AG20443 (cell line): ENCODE data around the gene LMAN2L.
A peak's percentile ranks its signal among the peaks of the same experiment; 100 is the strongest.
"Not testable (repeated sequence)": the region's sequence is repeated elsewhere in the genome, so short reads cannot be mapped to it uniquely, and the experiment has no call there.

Experiments
- DNase-seq: peaks from one replicate; pipeline ENCODE4 v3.0.0; 2012; ENCODE audit warnings: low spot score, mixed read lengths

LMAN2L gene

GRCh38 chr2:96687711-96688640 lies 51.9 kb downstream of the LMAN2L start:
- DNase-seq = no peak

GRCh38 chr2:96687266-96687665 lies 52.6 kb downstream of the LMAN2L start:
- no peak for DNase-seq

GRCh38 chr2:96685577-96686459 lies 54.0 kb downstream of the LMAN2L start:
- DNase-seq = no peak

- DNase-seq = no peak
These were observed 54.8 kb downstream of the LMAN2L start for GRCh38 chr2:96684883-96685576.

- no peak for DNase-seq
These were observed 55.7 kb downstream of the LMAN2L start for GRCh38 chr2:96683972-96684820.

GRCh38 chr2:96683307-96683706 lies 56.6 kb downstream of the LMAN2L start:
- DNase-seq = no peak

- DNase-seq = no peak
These were observed 58.3 kb downstream of the LMAN2L start for GRCh38 chr2:96681540-96681939.

- no peak for DNase-seq
These were observed 59.2 kb downstream of the LMAN2L start for GRCh38 chr2:96680561-96681141.

- no peak for DNase-seq
These were observed 60.0 kb downstream of the LMAN2L start for GRCh38 chr2:96679848-96680247.

GRCh38 chr2:96669539-96670215 lies 70.2 kb downstream of the LMAN2L start:
- DNase-seq = no peak

GRCh38 chr2:96668771-96669170 lies 71.1 kb downstream of the LMAN2L start:
- DNase-seq = no peak

- not testable (repeated sequence) for DNase-seq
These were observed 74.1 kb downstream of the LMAN2L start for GRCh38 chr2:96665717-96666116.

GRCh38 chr2:96665083-96665569 lies 74.7 kb downstream of the LMAN2L start:
- DNase-seq = peak; percentile 96

- no peak for DNase-seq
These were observed 75.4 kb downstream of the LMAN2L start for GRCh38 chr2:96664366-96664925.

GRCh38 chr2:96663829-96664228 lies 76.0 kb downstream of the LMAN2L start:
- DNase-seq = no peak

GRCh38 chr2:96663177-96663576 lies 76.7 kb downstream of the LMAN2L start:
- DNase-seq = no peak

- DNase-seq = no peak
These were observed 77.5 kb downstream of the LMAN2L start for GRCh38 chr2:96662360-96662759.

- no peak for DNase-seq
These were observed 78.5 kb downstream of the LMAN2L start for GRCh38 chr2:96661324-96661723.

GRCh38 chr2:96656540-96656939 lies 83.3 kb downstream of the LMAN2L start:
- no peak for DNase-seq
